Measurements from ENCODE around the gene RPL4. TPM values are rescaled to one million over a fixed set of nuclear protein-coding genes. Genes with fewer than 3 reads are reported as not detected.

Gene RPL4
- 1,774 TPM for total RNA-seq
- polyA plus RNA-seq (ENCODE audit: insufficient read depth, low read depth, low replicate concordance), result 2,001 TPM
- long read RNA-seq, donor 1, transcript RPL4-201 (10 exons, 2,769 nt), result major isoform, 537 of 1,054 reads
- long read RNA-seq, donor 1, transcript RPL4-210 (6 exons, 1,099 nt), result minor isoform, 19 of 1,054 reads
- long read RNA-seq, donor 1, transcript RPL4-211 (2 exons, 593 nt), result minor isoform, 11 of 1,054 reads
- long read RNA-seq, donor 1, transcript RPL4-213 (4 exons, 819 nt), result minor isoform, 21 of 1,054 reads
- long read RNA-seq, donor 1, partial matches to known transcripts, result 426 of 1,054 reads
- long read RNA-seq, donor 1, other reads (novel, unspliced or antisense), result 31 of 1,054 reads
- long read RNA-seq, donor 2, transcript RPL4-212 (5 exons, 817 nt), result minor isoform, 17 of 1,467 reads
- long read RNA-seq, donor 2, transcript RPL4-213 (4 exons, 819 nt), result minor isoform, 22 of 1,467 reads
- long read RNA-seq, donor 2, transcript RPL4-211 (2 exons, 593 nt), result minor isoform, 12 of 1,467 reads
- long read RNA-seq, donor 2, transcript RPL4-201 (10 exons, 2,769 nt), result major isoform, 764 of 1,467 reads
- long read RNA-seq, donor 2, partial matches to known transcripts, result 623 of 1,467 reads
- long read RNA-seq, donor 2, other reads (novel, unspliced or antisense), result 20 of 1,467 reads
- long read RNA-seq, donor 3, transcript RPL4-210 (6 exons, 1,099 nt), result minor isoform, 18 of 1,538 reads
- long read RNA-seq, donor 3, transcript RPL4-212 (5 exons, 817 nt), result minor isoform, 26 of 1,538 reads
- long read RNA-seq, donor 3, transcript RPL4-201 (10 exons, 2,769 nt), result major isoform, 884 of 1,538 reads
- long read RNA-seq, donor 3, transcript RPL4-213 (4 exons, 819 nt), result minor isoform, 26 of 1,538 reads
- long read RNA-seq, donor 3, partial matches to known transcripts, result 513 of 1,538 reads
- long read RNA-seq, donor 3, other reads (novel, unspliced or antisense), result 57 of 1,538 reads
- long read RNA-seq, donor 4, transcript RPL4-201 (10 exons, 2,769 nt), result major isoform, 431 of 634 reads
- long read RNA-seq, donor 4, transcript RPL4-212 (5 exons, 817 nt), result minor isoform, 8 of 634 reads
- long read RNA-seq, donor 4, transcript RPL4-213 (4 exons, 819 nt), result minor isoform, 22 of 634 reads
- long read RNA-seq, donor 4, partial matches to known transcripts, result 137 of 634 reads
- long read RNA-seq, donor 4, other reads (novel, unspliced or antisense), result 30 of 634 reads
- long read RNA-seq, donor 5, transcript RPL4-201 (10 exons, 2,769 nt), result major isoform, 65 of 75 reads
- long read RNA-seq, donor 5, partial matches to known transcripts, result 7 of 75 reads
- long read RNA-seq, donor 5, other reads (novel, unspliced or antisense), result 0 of 75 reads
- long read RNA-seq, donor 6, transcript RPL4-213 (4 exons, 819 nt), result minor isoform, 31 of 3,412 reads
- long read RNA-seq, donor 6, transcript RPL4-210 (6 exons, 1,099 nt), result minor isoform, 32 of 3,412 reads
- long read RNA-seq, donor 6, transcript RPL4-201 (10 exons, 2,769 nt), result major isoform, 1,612 of 3,412 reads
- long read RNA-seq, donor 6, transcript RPL4-212 (5 exons, 817 nt), result minor isoform, 29 of 3,412 reads
- long read RNA-seq, donor 6, partial matches to known transcripts, result 1,474 of 3,412 reads
- long read RNA-seq, donor 6, other reads (novel, unspliced or antisense), result 213 of 3,412 reads
- long read RNA-seq, donor 7, transcript RPL4-201 (10 exons, 2,769 nt), result major isoform, 652 of 712 reads
- long read RNA-seq, donor 7, partial matches to known transcripts, result 37 of 712 reads
- long read RNA-seq, donor 7, other reads (novel, unspliced or antisense), result 22 of 712 reads
- long read RNA-seq, donor 8, transcript RPL4-201 (10 exons, 2,769 nt), result major isoform, 637 of 1,376 reads
- long read RNA-seq, donor 8, transcript RPL4-212 (5 exons, 817 nt), result minor isoform, 16 of 1,376 reads
- long read RNA-seq, donor 8, transcript RPL4-210 (6 exons, 1,099 nt), result minor isoform, 21 of 1,376 reads
- long read RNA-seq, donor 8, transcript RPL4-213 (4 exons, 819 nt), result minor isoform, 26 of 1,376 reads
- long read RNA-seq, donor 8, partial matches to known transcripts, result 592 of 1,376 reads
- long read RNA-seq, donor 8, other reads (novel, unspliced or antisense), result 69 of 1,376 reads
- long read RNA-seq, donor 9, transcript RPL4-213 (4 exons, 819 nt), result minor isoform, 7 of 690 reads
- long read RNA-seq, donor 9, transcript RPL4-201 (10 exons, 2,769 nt), result major isoform, 342 of 690 reads
- long read RNA-seq, donor 9, transcript RPL4-210 (6 exons, 1,099 nt), result minor isoform, 13 of 690 reads
- long read RNA-seq, donor 9, transcript RPL4-212 (5 exons, 817 nt), result minor isoform, 13 of 690 reads
- long read RNA-seq, donor 9, partial matches to known transcripts, result 292 of 690 reads
- long read RNA-seq, donor 9, other reads (novel, unspliced or antisense), result 18 of 690 reads
- long read RNA-seq, donor 10, transcript RPL4-212 (5 exons, 817 nt), result minor isoform, 8 of 1,111 reads
- long read RNA-seq, donor 10, transcript RPL4-213 (4 exons, 819 nt), result minor isoform, 25 of 1,111 reads
- long read RNA-seq, donor 10, transcript RPL4-201 (10 exons, 2,769 nt), result major isoform, 540 of 1,111 reads
- long read RNA-seq, donor 10, transcript RPL4-210 (6 exons, 1,099 nt), result minor isoform, 9 of 1,111 reads
- long read RNA-seq, donor 10, partial matches to known transcripts, result 469 of 1,111 reads
- long read RNA-seq, donor 10, other reads (novel, unspliced or antisense), result 50 of 1,111 reads

GRCh38 chr15:66504563-66505429 is at the start of gene RPL4, which contains the start of gene ZWILCH:
Gene RPL4 (minus strand): TSS chr15:66504855. CDS start chr15:66504790, 65 bp downstream.
Gene ZWILCH (plus strand): TSS chr15:66505326. CDS start chr15:66505339, 13 bp downstream.
- no peak for FAIRE-seq
- peaks cover 5 to 26% (median 23%) of the 10 kb centered on the region in 3 donors for H3K36me3 ChIP-seq (ENCODE audit: control insufficient read depth in 2 of 3, insufficient read depth in 3 of 3, low read length in 3 of 3)
- intact Hi-C loops (cut with DNase I), result no loop called here
- peak within 1 kb of the TSS; percentile 95 to 98 (median 97) for H3K4me3 ChIP-seq (ENCODE audit: low read length in 3 of 3)
- TF ChIP-seq, protein P1, sequence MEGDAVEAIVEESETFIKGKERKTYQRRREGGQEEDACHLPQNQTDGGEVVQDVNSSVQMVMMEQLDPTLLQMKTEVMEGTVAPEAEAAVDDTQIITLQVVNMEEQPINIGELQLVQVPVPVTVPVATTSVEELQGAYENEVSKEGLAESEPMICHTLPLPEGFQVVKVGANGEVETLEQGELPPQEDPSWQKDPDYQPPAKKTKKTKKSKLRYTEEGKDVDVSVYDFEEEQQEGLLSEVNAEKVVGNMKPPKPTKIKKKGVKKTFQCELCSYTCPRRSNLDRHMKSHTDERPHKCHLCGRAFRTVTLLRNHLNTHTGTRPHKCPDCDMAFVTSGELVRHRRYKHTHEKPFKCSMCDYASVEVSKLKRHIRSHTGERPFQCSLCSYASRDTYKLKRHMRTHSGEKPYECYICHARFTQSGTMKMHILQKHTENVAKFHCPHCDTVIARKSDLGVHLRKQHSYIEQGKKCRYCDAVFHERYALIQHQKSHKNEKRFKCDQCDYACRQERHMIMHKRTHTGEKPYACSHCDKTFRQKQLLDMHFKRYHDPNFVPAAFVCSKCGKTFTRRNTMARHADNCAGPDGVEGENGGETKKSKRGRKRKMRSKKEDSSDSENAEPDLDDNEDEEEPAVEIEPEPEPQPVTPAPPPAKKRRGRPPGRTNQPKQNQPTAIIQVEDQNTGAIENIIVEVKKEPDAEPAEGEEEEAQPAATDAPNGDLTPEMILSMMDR (IDR thresholded peaks at IDR 0.05; ENCODE audit: borderline replicate concordance, extremely low read depth, insufficient read depth), result no peak
- H3K9ac ChIP-seq (ENCODE audit: low read length in 3 of 3), result peak within 1 kb of the TSS; percentile 95 to 96 (median 95)
- H3K27me3 ChIP-seq (ENCODE audit: control insufficient read depth, insufficient read depth, low read length), result no peaks in the 10 kb centered on the region
- peaks cover 3 to 7% (median 5%) of the 10 kb centered on the region in 3 donors for H3K4me1 ChIP-seq (ENCODE audit: control insufficient read depth in 2 of 3, insufficient read depth in 2 of 3, low read depth in 1 of 3, low read length in 3 of 3)
- H3K27ac ChIP-seq (ENCODE audit: low read depth in 2 of 2, low read length in 2 of 2), result peak within 1 kb of the TSS; percentile 93 to 98
- H3K9me3 ChIP-seq (ENCODE audit: control insufficient read depth in 2 of 3, insufficient read depth in 1 of 3, low read length in 3 of 3), result no peaks in the 10 kb centered on the region
- DNase-seq, result peak; percentile 79 to 94 (median 87)

- Histone ChIP-seq H3K4me3 (ENCODE audit: low read length in 3 of 3) (no peak overlapping the region), H3K9ac (ENCODE audit: low read length in 3 of 3) (no peak overlapping the region), H3K27ac (ENCODE audit: low read depth in 2 of 2, low read length in 2 of 2) (no peak overlapping the region), H3K4me1 (ENCODE audit: control insufficient read depth in 2 of 3, insufficient read depth in 2 of 3, low read depth in 1 of 3, low read length in 3 of 3) (no peaks in the 10 kb centered on the region), H3K27me3 (ENCODE audit: control insufficient read depth, insufficient read depth, low read length) (no peaks in the 10 kb centered on the region), H3K9me3 (ENCODE audit: control insufficient read depth in 2 of 3, insufficient read depth in 1 of 3, low read length in 3 of 3) (no peaks in the 10 kb centered on the region), H3K36me3 (ENCODE audit: control insufficient read depth in 2 of 3, insufficient read depth in 3 of 3, low read length in 3 of 3) (no peaks in the 10 kb centered on the region)
- TF ChIP-seq, protein P1 (IDR thresholded peaks at IDR 0.05; ENCODE audit: borderline replicate concordance, extremely low read depth, insufficient read depth), result no peak
- FAIRE-seq, result no peak
- intact Hi-C loops (cut with DNase I), result no loop called here
- DNase-seq, result no peak
Observed at GRCh38 chr15:66545255-66545654, 40.6 kb upstream of the RPL4 start.

Measured in kidney (tissue), 22 donors.